Measurements from ENCODE around the gene BEGAIN.

Gene BEGAIN

DNA sequence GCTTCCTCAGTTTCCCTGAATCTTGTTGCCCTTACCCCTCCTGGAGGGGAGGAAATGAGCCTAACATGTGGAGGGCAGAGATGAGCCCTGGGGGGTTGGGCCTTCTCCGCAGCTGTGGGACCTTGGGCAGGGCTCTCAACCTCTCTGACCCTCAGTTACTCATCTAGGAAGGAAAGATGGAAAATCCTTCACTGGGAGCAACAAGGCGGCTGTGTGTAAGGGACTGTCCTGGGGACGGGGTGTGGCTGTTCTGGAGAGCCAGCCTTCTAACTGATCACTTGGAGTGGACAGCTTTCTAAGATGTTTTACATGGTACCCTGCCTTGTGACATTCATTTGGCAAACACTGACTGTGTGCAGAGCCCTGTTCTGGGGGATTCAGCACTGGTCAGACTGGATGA, 14.7 kb downstream of the BEGAIN start:
- Mint-ChIP-seq H3K4me1 (peaks cover 10% of the 10 kb centered on the region), H3K27me3 (peaks cover 47% of the 10 kb centered on the region), H3K4me3 (no peak overlapping the region), H3K27ac (ENCODE audit: low read depth) (no peak overlapping the region), H3K36me3 (ENCODE audit: insufficient read depth) (peaks cover 6% of the 10 kb centered on the region), H3K9me3 (no peaks in the 10 kb centered on the region)
- no peak for DNase-seq (ENCODE audit: low spot score in 2 of 2)
- ATAC-seq (replicated peaks; ENCODE audit: extremely low read depth, poor library complexity, severe bottlenecking) = no peak

DNA sequence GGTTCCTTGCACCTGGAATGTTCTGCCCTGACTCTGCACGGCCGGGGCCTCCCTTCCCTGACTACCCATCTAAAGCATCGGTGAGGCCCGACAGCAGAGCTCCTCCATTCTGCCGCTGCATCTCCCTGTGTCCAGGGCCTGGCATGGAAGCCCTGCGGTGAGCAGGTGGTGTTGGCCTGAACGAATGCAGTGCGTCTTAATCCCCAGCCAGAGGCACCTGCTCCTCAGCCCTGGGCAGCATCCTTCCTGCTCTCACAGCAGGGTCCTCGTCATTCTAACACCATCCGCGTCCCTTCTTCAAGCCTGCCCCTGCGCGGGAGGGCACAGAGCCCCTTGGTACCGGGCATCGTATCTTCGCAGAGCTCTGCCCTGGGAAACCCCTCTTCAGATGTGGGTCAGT, 15.4 kb downstream of the BEGAIN start:
- DNase-seq (ENCODE audit: low spot score in 2 of 2) (no peak), ATAC-seq (replicated peaks; ENCODE audit: extremely low read depth, poor library complexity, severe bottlenecking) (no peak)
- peaks cover 13% of the 10 kb centered on the region for H3K4me1 Mint-ChIP-seq
- H3K27me3 Mint-ChIP-seq = peaks cover 51% of the 10 kb centered on the region
- H3K27ac Mint-ChIP-seq (ENCODE audit: low read depth) = no peak overlapping the region
- H3K9me3 Mint-ChIP-seq = no peaks in the 10 kb centered on the region
- H3K4me3 Mint-ChIP-seq = no peak overlapping the region
- peaks cover 9% of the 10 kb centered on the region for H3K36me3 Mint-ChIP-seq (ENCODE audit: insufficient read depth)

- Mint-ChIP-seq H3K4me3 (no peak overlapping the region), H3K4me1 (peaks cover 15% of the 10 kb centered on the region), H3K27me3 (peaks cover 61% of the 10 kb centered on the region), H3K27ac (ENCODE audit: low read depth) (no peak overlapping the region), H3K36me3 (ENCODE audit: insufficient read depth) (peaks cover 9% of the 10 kb centered on the region), H3K9me3 (no peaks in the 10 kb centered on the region)
- no peak for ATAC-seq (replicated peaks; ENCODE audit: extremely low read depth, poor library complexity, severe bottlenecking)
- no peak for DNase-seq (ENCODE audit: low spot score in 2 of 2)
Observed at GRCh38 chr14:100570726-100571454, 16.3 kb downstream of the BEGAIN start.

- Mint-ChIP-seq H3K27ac (ENCODE audit: low read depth) (no peak overlapping the region), H3K27me3 (peaks cover 72% of the 10 kb centered on the region), H3K4me1 (peaks cover 15% of the 10 kb centered on the region), H3K36me3 (ENCODE audit: insufficient read depth) (peaks cover 9% of the 10 kb centered on the region), H3K9me3 (no peaks in the 10 kb centered on the region), H3K4me3 (peak overlapping the region; percentile 71)
- ATAC-seq (replicated peaks; ENCODE audit: extremely low read depth, poor library complexity, severe bottlenecking) (no peak), DNase-seq (ENCODE audit: low spot score in 2 of 2) (no peak)
Observed at GRCh38 chr14:100569734-100570286, 17.4 kb downstream of the BEGAIN start.

- Mint-ChIP-seq H3K4me3 (peak overlapping the region; percentile 71), H3K4me1 (peaks cover 15% of the 10 kb centered on the region), H3K9me3 (no peaks in the 10 kb centered on the region), H3K27me3 (peaks cover 78% of the 10 kb centered on the region), H3K36me3 (ENCODE audit: insufficient read depth) (peaks cover 9% of the 10 kb centered on the region), H3K27ac (ENCODE audit: low read depth) (no peak overlapping the region)
- ATAC-seq (replicated peaks; ENCODE audit: extremely low read depth, poor library complexity, severe bottlenecking) = no peak
- no peak for DNase-seq (ENCODE audit: low spot score in 2 of 2)
Observed at GRCh38 chr14:100568998-100569733, 18.1 kb downstream of the BEGAIN start.

DNA sequence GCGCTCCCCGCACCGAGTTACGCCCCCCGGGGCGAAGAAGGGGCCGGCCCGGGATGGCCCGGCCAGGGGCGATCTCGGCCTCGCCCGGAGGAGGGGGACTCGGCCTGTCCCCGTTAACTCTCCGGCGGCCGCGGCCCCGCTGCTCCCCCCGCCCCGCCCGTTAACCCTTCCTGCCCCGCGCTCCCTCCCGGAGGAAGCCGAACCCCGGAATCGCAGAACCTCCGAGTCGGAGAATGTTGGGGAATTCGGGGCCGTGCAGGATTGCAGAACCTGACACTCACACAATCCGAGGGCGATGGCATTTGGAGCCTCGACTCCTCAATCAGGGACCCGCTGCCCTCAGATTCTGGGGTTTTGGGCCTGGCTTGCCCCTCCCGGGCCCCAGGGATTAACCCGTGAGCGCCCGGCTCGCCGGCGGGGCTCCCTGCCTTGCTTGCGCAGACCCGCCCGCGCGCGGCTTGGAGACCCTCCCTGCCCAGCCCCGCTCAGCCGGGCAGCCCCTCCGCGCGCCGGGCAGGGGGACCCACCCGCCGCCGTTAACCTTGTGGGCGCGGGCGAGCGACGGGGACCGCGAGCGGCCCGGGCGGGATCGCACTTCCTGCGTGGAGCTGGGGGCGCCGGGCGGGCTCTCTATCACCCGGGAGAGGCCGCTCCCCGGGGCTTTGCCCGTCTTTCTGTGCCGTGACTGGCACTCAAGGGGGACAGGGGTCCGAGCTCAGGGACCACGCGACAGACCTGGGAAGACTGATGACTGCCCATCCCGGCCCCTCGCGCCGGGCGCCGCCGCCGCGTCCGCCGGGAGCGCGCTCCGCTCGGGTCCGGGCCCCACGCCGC, 18.8 kb downstream of the BEGAIN start:
- DNase-seq (ENCODE audit: low spot score in 2 of 2) = no peak
- H3K9me3 Mint-ChIP-seq = no peaks in the 10 kb centered on the region
- peak overlapping the region; percentile 29 for H3K4me3 Mint-ChIP-seq
- H3K27ac Mint-ChIP-seq (ENCODE audit: low read depth) = no peak overlapping the region
- H3K4me1 Mint-ChIP-seq = peaks cover 15% of the 10 kb centered on the region
- H3K36me3 Mint-ChIP-seq (ENCODE audit: insufficient read depth) = peaks cover 9% of the 10 kb centered on the region
- ATAC-seq (replicated peaks; ENCODE audit: extremely low read depth, poor library complexity, severe bottlenecking) = no peak
- H3K27me3 Mint-ChIP-seq = peaks cover 83% of the 10 kb centered on the region

GRCh38 chr14:100567877-100568163, 19.4 kb downstream of the BEGAIN start:
- Mint-ChIP-seq H3K27me3 (peaks cover 83% of the 10 kb centered on the region), H3K27ac (ENCODE audit: low read depth) (no peak overlapping the region), H3K4me1 (peaks cover 13% of the 10 kb centered on the region), H3K36me3 (ENCODE audit: insufficient read depth) (peaks cover 9% of the 10 kb centered on the region), H3K9me3 (no peaks in the 10 kb centered on the region), H3K4me3 (no peak overlapping the region)
- DNase-seq (ENCODE audit: low spot score in 2 of 2) = no peak
- no peak for ATAC-seq (replicated peaks; ENCODE audit: extremely low read depth, poor library complexity, severe bottlenecking)

- peaks cover 9% of the 10 kb centered on the region for H3K36me3 Mint-ChIP-seq (ENCODE audit: insufficient read depth)
- H3K9me3 Mint-ChIP-seq = no peaks in the 10 kb centered on the region
- peaks cover 9% of the 10 kb centered on the region for H3K4me1 Mint-ChIP-seq
- DNase-seq (ENCODE audit: low spot score in 2 of 2) (no peak), ATAC-seq (replicated peaks; ENCODE audit: extremely low read depth, poor library complexity, severe bottlenecking) (no peak)
- no peak overlapping the region for H3K27ac Mint-ChIP-seq (ENCODE audit: low read depth)
- peaks cover 83% of the 10 kb centered on the region for H3K27me3 Mint-ChIP-seq
- H3K4me3 Mint-ChIP-seq = peak overlapping the region; percentile 67
Observed at GRCh38 chr14:100567009-100567876, 20.0 kb downstream of the BEGAIN start.

DNA sequence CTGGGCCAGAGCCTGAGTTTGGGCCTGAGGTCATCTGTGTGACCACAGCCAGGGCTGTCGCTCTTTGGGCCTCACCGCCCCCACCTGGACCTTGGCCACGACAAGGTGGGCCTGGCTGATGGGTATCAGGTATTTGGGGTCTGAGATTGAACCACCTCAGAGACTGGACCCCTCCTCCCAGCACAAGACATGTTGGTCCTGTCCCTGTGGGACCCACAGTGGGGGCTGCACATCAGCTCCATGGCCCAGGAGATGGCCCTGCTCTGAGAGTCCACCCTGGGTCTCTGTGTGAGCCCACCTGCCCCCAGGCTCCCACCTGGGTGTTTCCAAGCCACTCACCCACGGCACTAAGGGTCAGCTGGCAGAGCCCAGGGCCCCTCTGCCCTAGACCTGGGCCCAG, 20.6 kb downstream of the BEGAIN start:
- no peak overlapping the region for H3K27ac Mint-ChIP-seq (ENCODE audit: low read depth)
- peaks cover 78% of the 10 kb centered on the region for H3K27me3 Mint-ChIP-seq
- H3K4me1 Mint-ChIP-seq = peaks cover 9% of the 10 kb centered on the region
- peak overlapping the region; percentile 67 for H3K4me3 Mint-ChIP-seq
- DNase-seq (ENCODE audit: low spot score in 2 of 2) (no peak), ATAC-seq (replicated peaks; ENCODE audit: extremely low read depth, poor library complexity, severe bottlenecking) (no peak)
- H3K9me3 Mint-ChIP-seq = no peaks in the 10 kb centered on the region
- peaks cover 9% of the 10 kb centered on the region for H3K36me3 Mint-ChIP-seq (ENCODE audit: insufficient read depth)

DNA sequence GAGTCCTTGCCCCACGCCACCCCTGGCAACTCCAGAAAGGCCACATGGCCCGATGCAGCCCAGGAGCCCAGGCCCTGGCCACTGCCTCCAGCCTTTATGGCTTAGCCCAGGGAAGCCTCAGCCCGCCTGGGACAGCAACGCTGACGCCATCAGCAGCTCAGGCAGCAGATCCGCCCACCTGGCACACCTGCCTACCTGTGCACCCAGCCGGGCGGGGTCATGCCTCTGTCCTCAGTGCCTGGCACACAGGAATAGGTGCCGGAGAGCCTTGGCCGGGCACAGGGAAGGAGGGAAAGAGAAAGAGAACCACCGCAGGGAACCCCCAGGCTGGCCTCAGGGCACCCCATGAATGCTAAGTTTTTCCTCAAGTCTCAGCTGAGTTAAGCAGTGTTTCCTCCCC, 21.1 kb downstream of the BEGAIN start:
- DNase-seq (ENCODE audit: low spot score in 2 of 2) (no peak), ATAC-seq (replicated peaks; ENCODE audit: extremely low read depth, poor library complexity, severe bottlenecking) (no peak)
- H3K4me1 Mint-ChIP-seq = peaks cover 9% of the 10 kb centered on the region
- H3K36me3 Mint-ChIP-seq (ENCODE audit: insufficient read depth) = peaks cover 10% of the 10 kb centered on the region
- no peak overlapping the region for H3K27ac Mint-ChIP-seq (ENCODE audit: low read depth)
- peaks cover 73% of the 10 kb centered on the region for H3K27me3 Mint-ChIP-seq
- peak overlapping the region; percentile 37 for H3K4me3 Mint-ChIP-seq
- no peaks in the 10 kb centered on the region for H3K9me3 Mint-ChIP-seq

DNA sequence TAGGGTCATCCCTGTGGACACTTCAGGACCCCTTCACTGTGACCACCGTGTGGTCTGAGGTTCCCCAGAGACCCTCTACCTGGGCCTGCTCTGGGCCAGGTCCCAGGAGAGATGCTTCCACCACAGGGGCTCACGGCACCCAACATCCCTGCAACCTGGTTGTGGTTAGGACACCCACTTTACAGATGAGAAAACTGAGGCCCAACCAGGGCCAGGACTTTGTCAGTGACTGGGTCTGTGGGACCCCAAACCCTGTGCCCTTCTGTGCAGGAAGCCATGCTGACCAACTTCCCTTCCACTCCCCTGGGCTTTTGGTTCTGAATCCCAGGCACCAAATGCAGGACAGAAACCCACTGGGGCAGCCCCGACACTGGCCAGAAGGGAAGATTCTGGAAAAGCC, 21.6 kb downstream of the BEGAIN start:
- ATAC-seq (replicated peaks; ENCODE audit: extremely low read depth, poor library complexity, severe bottlenecking) (no peak), DNase-seq (ENCODE audit: low spot score in 2 of 2) (no peak)
- no peak overlapping the region for H3K27ac Mint-ChIP-seq (ENCODE audit: low read depth)
- H3K4me1 Mint-ChIP-seq = peaks cover 9% of the 10 kb centered on the region
- no peaks in the 10 kb centered on the region for H3K9me3 Mint-ChIP-seq
- peak overlapping the region; percentile 37 for H3K4me3 Mint-ChIP-seq
- H3K27me3 Mint-ChIP-seq = peaks cover 68% of the 10 kb centered on the region
- peaks cover 11% of the 10 kb centered on the region for H3K36me3 Mint-ChIP-seq (ENCODE audit: insufficient read depth)

GRCh38 chr14:100564512-100564911, 22.7 kb downstream of the BEGAIN start:
- ATAC-seq (replicated peaks; ENCODE audit: extremely low read depth, poor library complexity, severe bottlenecking) (no peak), DNase-seq (ENCODE audit: low spot score in 2 of 2) (no peak)
- Mint-ChIP-seq H3K36me3 (ENCODE audit: insufficient read depth) (peaks cover 8% of the 10 kb centered on the region), H3K4me3 (no peak overlapping the region), H3K27me3 (peaks cover 57% of the 10 kb centered on the region), H3K27ac (ENCODE audit: low read depth) (no peak overlapping the region), H3K4me1 (peaks cover 8% of the 10 kb centered on the region), H3K9me3 (no peaks in the 10 kb centered on the region)
